ENCODE results near the gene ARHGAP22.

DNA sequence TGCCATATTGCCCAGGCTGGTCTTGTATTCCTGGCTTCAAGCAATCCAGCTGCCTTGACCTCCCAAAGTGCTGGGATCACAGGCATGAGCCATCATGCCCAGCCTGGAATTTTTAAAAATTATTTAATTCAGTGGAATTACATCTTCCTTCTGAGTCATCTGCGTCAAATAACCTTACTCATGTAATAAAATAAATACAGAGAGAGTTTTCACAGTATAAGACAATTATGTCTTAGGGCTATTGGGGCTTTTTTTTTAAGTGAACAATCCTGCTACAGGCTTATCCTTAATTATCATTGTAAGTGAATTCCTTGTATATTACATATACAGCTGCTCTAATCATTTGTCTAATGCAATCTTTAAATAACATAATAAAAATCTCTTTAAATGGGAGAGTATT is 190.1 kb downstream of the ARHGAP22 start:
- TF ChIP-seq MAFK (IDR thresholded peaks at IDR 0.05; ENCODE audit: low read depth, low read length) (peak; percentile 28; the same call in 1 of the 2 replicates), POLR2A (IDR thresholded peaks at IDR 0.05; ENCODE audit: low read depth, low read length) (no peak), SMC3 (IDR thresholded peaks at IDR 0.05; ENCODE audit: low read depth, low read length) (no peak), BHLHE40 (IDR thresholded peaks at IDR 0.05; ENCODE audit: low read depth, low read length) (peak; percentile 5; the same call in 1 of the 2 replicates), RAD21 (IDR thresholded peaks at IDR 0.05; ENCODE audit: low read length) (no peak), CEBPB (IDR thresholded peaks at IDR 0.05; ENCODE audit: low read depth, low read length) (no peak), MAZ (IDR thresholded peaks at IDR 0.05; ENCODE audit: borderline replicate concordance, low read depth, low read length) (no peak)
- TF ChIP-seq, protein P1, sequence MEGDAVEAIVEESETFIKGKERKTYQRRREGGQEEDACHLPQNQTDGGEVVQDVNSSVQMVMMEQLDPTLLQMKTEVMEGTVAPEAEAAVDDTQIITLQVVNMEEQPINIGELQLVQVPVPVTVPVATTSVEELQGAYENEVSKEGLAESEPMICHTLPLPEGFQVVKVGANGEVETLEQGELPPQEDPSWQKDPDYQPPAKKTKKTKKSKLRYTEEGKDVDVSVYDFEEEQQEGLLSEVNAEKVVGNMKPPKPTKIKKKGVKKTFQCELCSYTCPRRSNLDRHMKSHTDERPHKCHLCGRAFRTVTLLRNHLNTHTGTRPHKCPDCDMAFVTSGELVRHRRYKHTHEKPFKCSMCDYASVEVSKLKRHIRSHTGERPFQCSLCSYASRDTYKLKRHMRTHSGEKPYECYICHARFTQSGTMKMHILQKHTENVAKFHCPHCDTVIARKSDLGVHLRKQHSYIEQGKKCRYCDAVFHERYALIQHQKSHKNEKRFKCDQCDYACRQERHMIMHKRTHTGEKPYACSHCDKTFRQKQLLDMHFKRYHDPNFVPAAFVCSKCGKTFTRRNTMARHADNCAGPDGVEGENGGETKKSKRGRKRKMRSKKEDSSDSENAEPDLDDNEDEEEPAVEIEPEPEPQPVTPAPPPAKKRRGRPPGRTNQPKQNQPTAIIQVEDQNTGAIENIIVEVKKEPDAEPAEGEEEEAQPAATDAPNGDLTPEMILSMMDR (conservative IDR thresholded peaks at IDR 0.05; ENCODE audit: low read depth, low read length), result no peak

All from IMR-90 (cell line).